UCSD-AML1 (cell line): ENCODE data around the gene TRAPPC2B.
"Not testable (repeated sequence)": the region's sequence is repeated elsewhere in the genome, so short reads cannot be mapped to it uniquely, and the experiment has no call there.

Source experiments
- DNase-seq: peaks from one replicate; lab custom pipeline; 2025; ENCODE audit not compliant: unreplicated experiment; lab: John Stamatoyannopoulos, UW

TRAPPC2B gene

GRCh38 chr19:57374179-57374578 lies 10.8 kb downstream of the TRAPPC2B start:
- DNase-seq = no peak

GRCh38 chr19:57374647-57375046 lies 11.3 kb downstream of the TRAPPC2B start:
- DNase-seq = not testable (repeated sequence)

- DNase-seq = no peak
These were observed 12.8 kb downstream of the TRAPPC2B start for GRCh38 chr19:57376151-57376550.

GRCh38 chr19:57377498-57378146 lies 14.3 kb downstream of the TRAPPC2B start:
- no peak for DNase-seq

- DNase-seq = no peak
These were observed 17.6 kb downstream of the TRAPPC2B start for GRCh38 chr19:57380923-57381322.

- no peak for DNase-seq
These were observed 19.6 kb downstream of the TRAPPC2B start for GRCh38 chr19:57382806-57383488.

GRCh38 chr19:57389194-57389729 lies 25.9 kb downstream of the TRAPPC2B start:
- DNase-seq = no peak

GRCh38 chr19:57389730-57390598 lies 26.6 kb downstream of the TRAPPC2B start, which contains the start of gene ZNF548:
Gene ZNF548 (plus strand): TSS chr19:57389854. CDS start chr19:57390100, 246 bp downstream.
- peak; percentile 99 for DNase-seq

- no peak for DNase-seq
These were observed 32.4 kb downstream of the TRAPPC2B start for GRCh38 chr19:57395710-57396109.

- no peak for DNase-seq
These were observed 35.5 kb downstream of the TRAPPC2B start for GRCh38 chr19:57398868-57399267.

- DNase-seq = no peak
These were observed 40.6 kb downstream of the TRAPPC2B start for GRCh38 chr19:57403737-57404563.

- DNase-seq = peak; percentile 67
These were observed 43.3 kb downstream of the TRAPPC2B start for GRCh38 chr19:57406516-57407123.

GRCh38 chr19:57410877-57411671 lies 47.7 kb downstream of the TRAPPC2B start, which contains the start of gene ZNF17:
Gene ZNF17 (plus strand): TSS chr19:57411161. CDS start chr19:57413616, 2,455 bp downstream.
- DNase-seq = peak; percentile 89
